ENCODE data around the gene PTPN13.

The PTPN13 gene

GRCh38 chr4:86856896-86857295 is 262.8 kb downstream of the PTPN13 start:
- H3K27ac ChIP-seq: no peak overlapping the region
- no peak for TF ChIP-seq ZFX (IDR thresholded peaks at IDR 0.05)

- TF ChIP-seq ZFX (IDR thresholded peaks at IDR 0.05) (no peak), CTCF (conservative IDR thresholded peaks at IDR 0.05) (no peak)
- no peak overlapping the region for H3K27ac ChIP-seq
Measured at GRCh38 chr4:86857341-86858052, 263.4 kb downstream of the PTPN13 start.
